ENCODE measurements around the gene RRAD.
"Not testable (repeated sequence)": the region's sequence is repeated elsewhere in the genome, so short reads cannot be mapped to it uniquely, and the experiment has no call there.

The RRAD gene

GRCh38 chr16:66937725-66938337 is 12.5 kb upstream of the RRAD start:
- no peak for TF ChIP-seq CTCF (IDR thresholded peaks at IDR 0.05; ENCODE audit: low read depth, low read length)
- no peak overlapping the region for H3K4me3 ChIP-seq (replicated peaks in 1 of 2; ENCODE audit: low read depth in 2 of 2, low read length in 2 of 2)
- DNase-seq (ENCODE audit: low read depth in 2 of 2), result no peak

- DNase-seq (ENCODE audit: low read depth in 2 of 2), result no peak
- TF ChIP-seq CTCF (IDR thresholded peaks at IDR 0.05; ENCODE audit: low read depth, low read length), result no peak
- no peak overlapping the region for H3K4me3 ChIP-seq (replicated peaks in 1 of 2; ENCODE audit: low read depth in 2 of 2, low read length in 2 of 2)
Measured at GRCh38 chr16:66936889-66937554, 11.7 kb upstream of the RRAD start.

GRCh38 chr16:66936462-66936861 is 11.1 kb upstream of the RRAD start:
- H3K4me3 ChIP-seq (replicated peaks in 1 of 2; ENCODE audit: low read depth in 2 of 2, low read length in 2 of 2), result no peak overlapping the region

GRCh38 chr16:66935314-66936011 is 10.1 kb upstream of the RRAD start, which contains the start of gene CES2:
TSS of gene CES2 (plus strand) at chr16:66935516. CDS start at chr16:66935636, 120 bp downstream.
- peak; percentile 40 to 46 for DNase-seq (ENCODE audit: low read depth in 2 of 2)
- TF ChIP-seq CTCF (IDR thresholded peaks at IDR 0.05; ENCODE audit: low read depth, low read length), result no peak
- H3K4me3 ChIP-seq (replicated peaks in 1 of 2; ENCODE audit: low read depth in 2 of 2, low read length in 2 of 2), result peak within 1 kb of the TSS; percentile 98 to 99

More at GRCh38 chr16:66936462-66936861, 11.1 kb upstream of the RRAD start:
- no peak for DNase-seq (ENCODE audit: low read depth in 2 of 2)
- no peak for TF ChIP-seq CTCF (IDR thresholded peaks at IDR 0.05; ENCODE audit: low read depth, low read length)

GRCh38 chr16:66934839-66935313 is 9.5 kb upstream of the RRAD start:
- peak overlapping the region; percentile 98 to 99 for H3K4me3 ChIP-seq (replicated peaks in 1 of 2; ENCODE audit: low read depth in 2 of 2, low read length in 2 of 2)
- DNase-seq (ENCODE audit: low read depth in 2 of 2), result not testable (repeated sequence)

GRCh38 chr16:66934138-66934838 is 9.0 kb upstream of the RRAD start, which contains the start of gene CIAO2B:
TSS of gene CIAO2B (minus strand) at chr16:66934402. CDS start at chr16:66934364, 38 bp downstream.
- no peak for TF ChIP-seq CTCF (IDR thresholded peaks at IDR 0.05; ENCODE audit: low read depth, low read length)
- peak; percentile 82 to 88 for DNase-seq (ENCODE audit: low read depth in 2 of 2)
- H3K4me3 ChIP-seq (replicated peaks in 1 of 2; ENCODE audit: low read depth in 2 of 2, low read length in 2 of 2), result peak within 1 kb of the TSS; percentile 98 to 99
